Sigmoid colon (tissue), 7 donors: ENCODE measurements around the gene DES. TPM values are rescaled to one million over a fixed set of nuclear protein-coding genes. Genes with fewer than 3 reads are reported as not detected.

Experiments
- DNase-seq: peaks from one replicate; pipeline ENCODE4 v3.0.0-alpha.2; 2019
- H3K27ac ChIP-seq, 4 donors: fragments of 200-600 bp; sonication (generic); one replicate each; pipeline ENCODE4 v1.5.1; 2016 to 2019; ENCODE audit warnings: mild to moderate bottlenecking in 1 of 4
- H3K27me3 ChIP-seq, 3 donors: fragments of 200-600 bp; sonication (generic); one replicate each; pipeline ENCODE4 v1.5.1; 2019; ENCODE audit warnings: mild to moderate bottlenecking in 1 of 3
- H3K36me3 ChIP-seq, 4 donors: fragments of 200-600 bp; sonication (generic); one replicate each; pipeline ENCODE4 v1.5.1; 2016 to 2019
- H3K4me1 ChIP-seq, 4 donors: fragments of 200-600 bp; sonication (generic); one replicate each; pipeline ENCODE4 v1.5.1; 2017 to 2019
- H3K4me3 ChIP-seq, 4 donors: fragments of 200-600 bp; sonication (generic); one replicate each; pipeline ENCODE4 v1.5.1; 2017 to 2019; ENCODE audit warnings: mild to moderate bottlenecking in 2 of 4, moderate library complexity in 1 of 4
- H3K9me3 ChIP-seq, 4 donors: fragments of 200-600 bp in 3 of 4; sonication (generic) in 3 of 4; one replicate each; pipeline versions ENCODE4 v1.5.1 to v1.6.1; 2013 to 2019
- CTCF ChIP-seq, 4 experiments: fragments of 450-650 bp in 3 of 4; fragments of 200-600 bp in 1 of 4; IDR thresholded peaks; one replicate each; pipeline ENCODE4 v1.5.1; 2016 to 2019; ENCODE audit warnings: antibody characterized with exemption in 4 of 4, mild to moderate bottlenecking in 3 of 4, moderate library complexity in 2 of 4
- EP300 ChIP-seq, 4 donors: sonication (generic); formaldehyde crosslinking; IDR thresholded peaks; one replicate each; pipeline ENCODE4 v1.6.1; 2017; ENCODE audit warnings: antibody characterized with exemption in 4 of 4
- POLR2A ChIP-seq, 2 donors: fragments of 450-650 bp; IDR thresholded peaks; one replicate each; pipeline ENCODE4 v1.6.1; 2016; ENCODE audit warnings: antibody characterized with exemption in 2 of 2, mild to moderate bottlenecking in 2 of 2, moderate library complexity in 2 of 2
- POLR2AphosphoS5 ChIP-seq, 4 donors: sonication (generic); formaldehyde crosslinking; IDR thresholded peaks; one replicate each; pipeline ENCODE4 v1.6.1; 2017; ENCODE audit warnings: antibody characterized with exemption in 4 of 4
- WGBS, 2 donors: extraction: QIAGEN DNeasy Blood & Tissue Kit; methylation state at CpG; one replicate each; pipeline ENCODE4 v1.1.7; 2013; 5-methylcytosine and 5-hydroxymethylcytosine counted together
- intact Hi-C: fragments of 100-400 bp; cut with DNase I; formaldehyde crosslinking; loops from one replicate; pipeline ENCODE4 v1.15.1; 2023
- polyA plus RNA-seq, 3 donors: library from polyadenylated mRNA; stranded (reverse); fragments of 200-250 nt; gene quantifications; one replicate each; pipeline ENCODE4 v1.2.3, GENCODE V29; 2013
- total RNA-seq, 4 donors: library from RNA; depleted of rRNA; stranded (reverse); fragments of >200 nt; gene quantifications; one replicate each; pipeline ENCODE4 v1.1.0, GENCODE V29; 2016
- donor health status: healthy with polysubstance abuse.
- donor health status: Bipolar disorder and iron deficiency.
- donor health status: healthy.

The DES gene
- total and polyA plus RNA-seq, 7 donors: 35.1 to 30,562 (median 7,366) TPM

GRCh38 chr2:219465659-219466561 is 47.7 kb downstream of the DES start:
- H3K9me3 ChIP-seq: no peaks in the 10 kb centered on the region
- peak overlapping the region; percentile 96 to 99 (median 99) for H3K27ac ChIP-seq
- DNase-seq: no peak
- WGBS, 2 donors: 91 to 93% methylated on average over 47 of the region's 47 CpGs
- no peak for TF ChIP-seq POLR2AphosphoS5 (IDR thresholded peaks at IDR 0.05)
- TF ChIP-seq EP300 (IDR thresholded peaks at IDR 0.05): no peak
- peaks cover 0 to 82% (median 40%) of the 10 kb centered on the region in 4 donors for H3K36me3 ChIP-seq
- H3K27me3 ChIP-seq: no peaks in the 10 kb centered on the region
- peaks cover 0 to 93% (median 87%) of the 10 kb centered on the region in 4 donors for H3K4me1 ChIP-seq
- intact Hi-C loops: no loop called here
- peak overlapping the region in 1 of 4 donors; percentile 17 for H3K4me3 ChIP-seq

DNA sequence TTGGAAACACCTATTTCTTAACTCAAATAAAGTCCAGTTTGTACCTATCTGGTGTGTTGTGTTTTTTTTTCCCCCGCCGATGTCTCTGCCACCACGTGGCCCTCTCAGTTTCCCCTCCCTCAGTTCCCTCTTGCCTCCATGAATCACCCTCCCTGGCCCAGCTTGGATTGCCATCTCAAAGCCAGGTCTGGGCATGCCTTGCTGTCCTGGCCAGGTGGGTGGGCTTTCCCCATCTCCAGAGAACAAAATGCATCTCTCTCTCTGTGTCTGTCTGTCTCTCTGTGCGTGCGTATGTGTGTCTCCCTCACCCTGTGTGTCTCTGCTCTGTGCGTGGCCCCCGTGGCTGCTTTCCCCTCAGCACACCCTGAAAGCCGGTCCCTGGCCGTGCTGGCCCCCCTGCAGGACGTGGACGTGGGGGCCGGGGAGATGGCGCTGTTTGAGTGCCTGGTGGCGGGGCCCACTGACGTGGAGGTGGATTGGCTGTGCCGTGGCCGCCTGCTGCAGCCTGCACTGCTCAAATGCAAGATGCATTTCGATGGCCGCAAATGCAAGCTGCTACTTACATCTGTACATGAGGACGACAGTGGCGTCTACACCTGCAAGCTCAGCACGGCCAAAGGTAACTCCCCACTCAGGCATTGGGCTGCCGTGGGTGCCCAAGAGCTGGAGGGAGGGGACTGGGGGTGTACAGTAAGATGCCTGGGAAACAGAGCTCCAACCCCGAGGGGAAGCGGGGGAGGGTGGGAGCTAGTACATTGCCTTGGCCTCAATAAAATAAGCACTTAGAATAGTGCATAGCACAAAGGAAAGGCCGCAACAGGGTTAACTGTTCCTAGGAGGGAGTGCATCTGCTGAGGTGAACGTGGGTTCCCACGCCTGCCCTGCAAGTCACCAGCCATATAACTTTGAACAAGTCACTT is 48.9 kb downstream of the DES start:
- H3K27me3 ChIP-seq: no peaks in the 10 kb centered on the region
- no peak overlapping the region for H3K4me3 ChIP-seq
- no peaks in the 10 kb centered on the region for H3K9me3 ChIP-seq
- TF ChIP-seq POLR2AphosphoS5 (IDR thresholded peaks at IDR 0.05) (peak in 2 of 4 donors; percentile 8 to 17), CTCF (IDR thresholded peaks at IDR 0.05) (no peak)
- peaks cover 0 to 81% (median 76%) of the 10 kb centered on the region in 4 donors for H3K4me1 ChIP-seq
- peaks cover 0 to 89% (median 44%) of the 10 kb centered on the region in 4 donors for H3K36me3 ChIP-seq
- DNase-seq: no peak
- peak overlapping the region; percentile 77 to 99 (median 99) for H3K27ac ChIP-seq
- intact Hi-C loops: no loop called here
- WGBS, 2 donors: 80 to 85% methylated on average over 28 of the region's 28 CpGs

GRCh38 chr2:219467736-219468075 is 49.5 kb downstream of the DES start:
- H3K4me1 ChIP-seq: peaks cover 0 to 75% (median 70%) of the 10 kb centered on the region in 4 donors
- WGBS, 2 donors: 64 to 77% methylated on average over 2 of the region's 2 CpGs
- intact Hi-C loops: no loop called here

GRCh38 chr2:219468410-219469185 is 50.4 kb downstream of the DES start:
- intact Hi-C loops: no loop called here
- no peaks in the 10 kb centered on the region for H3K9me3 ChIP-seq
- TF ChIP-seq CTCF (IDR thresholded peaks at IDR 0.05) (no peak), EP300 (IDR thresholded peaks at IDR 0.05) (no peak), POLR2A (IDR thresholded peaks at IDR 0.05) (no peak), POLR2AphosphoS5 (IDR thresholded peaks at IDR 0.05) (no peak)
- 91% methylated on average over 23 of the region's 23 CpGs for WGBS, 2 donors
- H3K36me3 ChIP-seq: peaks cover 3 to 92% (median 49%) of the 10 kb centered on the region in 4 donors
- H3K27ac ChIP-seq: peak overlapping the region; percentile 77 to 99 (median 99)
- peaks cover 0 to 66% (median 61%) of the 10 kb centered on the region in 4 donors for H3K4me1 ChIP-seq
- no peak for DNase-seq
- H3K27me3 ChIP-seq: no peaks in the 10 kb centered on the region
- H3K4me3 ChIP-seq: no peak overlapping the region

More at GRCh38 chr2:219467736-219468075, 49.5 kb downstream of the DES start:
- H3K4me3 ChIP-seq: no peak overlapping the region
- TF ChIP-seq POLR2AphosphoS5 (IDR thresholded peaks at IDR 0.05) (peak in 2 of 4 donors; percentile 21 to 29), POLR2A (IDR thresholded peaks at IDR 0.05) (no peak)
- no peak for DNase-seq
- H3K27ac ChIP-seq: peak overlapping the region; percentile 77 to 99 (median 99)
- peaks cover 0 to 89% (median 44%) of the 10 kb centered on the region in 4 donors for H3K36me3 ChIP-seq
- H3K27me3 ChIP-seq: no peaks in the 10 kb centered on the region
- no peaks in the 10 kb centered on the region for H3K9me3 ChIP-seq

- Histone ChIP-seq H3K9me3 (no peaks in the 10 kb centered on the region), H3K4me3 (no peak overlapping the region), H3K27ac (peak overlapping the region; percentile 77 to 99 (median 99)), H3K36me3 (peaks cover 7 to 92% (median 51%) of the 10 kb centered on the region in 4 donors), H3K27me3 (no peaks in the 10 kb centered on the region), H3K4me1 (peaks cover 0 to 60% (median 55%) of the 10 kb centered on the region in 4 donors)
- no peak for DNase-seq
- intact Hi-C loops: no loop called here
- peak; percentile 12 to 44 (median 34) for TF ChIP-seq POLR2AphosphoS5 (IDR thresholded peaks at IDR 0.05)
- TF ChIP-seq EP300 (IDR thresholded peaks at IDR 0.05): no peak
- no peak for TF ChIP-seq POLR2A (IDR thresholded peaks at IDR 0.05)
- TF ChIP-seq CTCF (IDR thresholded peaks at IDR 0.05): no peak
- 89% methylated on average over 16 of the region's 16 CpGs for WGBS, 2 donors
Observed at GRCh38 chr2:219469186-219469724, 51.1 kb downstream of the DES start.
